Measurements from ENCODE around the gene ANLN.

DNA sequence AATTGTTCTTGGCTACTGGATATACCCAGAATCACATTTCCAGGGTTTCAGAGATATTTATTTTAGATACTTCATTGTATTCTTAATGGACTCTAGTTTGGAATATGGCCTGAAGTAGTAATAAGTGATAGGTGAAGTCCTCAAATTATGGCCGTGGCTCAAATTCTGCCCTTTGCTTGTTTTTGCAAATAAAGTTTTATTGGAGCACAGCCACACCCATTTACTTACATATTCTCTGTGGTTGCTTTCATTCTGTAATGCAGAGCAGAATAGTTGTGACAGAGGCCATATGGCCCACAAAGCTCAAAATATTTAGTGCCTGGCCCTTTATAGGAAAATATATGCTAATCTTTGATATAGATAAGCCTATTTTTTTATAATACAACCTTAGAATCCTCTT, 19.5 kb downstream of the ANLN start:
- TF ChIP-seq, protein P1, sequence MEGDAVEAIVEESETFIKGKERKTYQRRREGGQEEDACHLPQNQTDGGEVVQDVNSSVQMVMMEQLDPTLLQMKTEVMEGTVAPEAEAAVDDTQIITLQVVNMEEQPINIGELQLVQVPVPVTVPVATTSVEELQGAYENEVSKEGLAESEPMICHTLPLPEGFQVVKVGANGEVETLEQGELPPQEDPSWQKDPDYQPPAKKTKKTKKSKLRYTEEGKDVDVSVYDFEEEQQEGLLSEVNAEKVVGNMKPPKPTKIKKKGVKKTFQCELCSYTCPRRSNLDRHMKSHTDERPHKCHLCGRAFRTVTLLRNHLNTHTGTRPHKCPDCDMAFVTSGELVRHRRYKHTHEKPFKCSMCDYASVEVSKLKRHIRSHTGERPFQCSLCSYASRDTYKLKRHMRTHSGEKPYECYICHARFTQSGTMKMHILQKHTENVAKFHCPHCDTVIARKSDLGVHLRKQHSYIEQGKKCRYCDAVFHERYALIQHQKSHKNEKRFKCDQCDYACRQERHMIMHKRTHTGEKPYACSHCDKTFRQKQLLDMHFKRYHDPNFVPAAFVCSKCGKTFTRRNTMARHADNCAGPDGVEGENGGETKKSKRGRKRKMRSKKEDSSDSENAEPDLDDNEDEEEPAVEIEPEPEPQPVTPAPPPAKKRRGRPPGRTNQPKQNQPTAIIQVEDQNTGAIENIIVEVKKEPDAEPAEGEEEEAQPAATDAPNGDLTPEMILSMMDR (IDR thresholded peaks at IDR 0.05; ENCODE audit: borderline replicate concordance, extremely low read depth, low read length, poor library complexity, severe bottlenecking) = no peak
- TF ChIP-seq EZH2 (IDR thresholded peaks at IDR 0.05; ENCODE audit: borderline replicate concordance, low read depth, low read length, severe bottlenecking) = no peak

All from DND-41 (cell line).